Measurements from ENCODE around the gene CHRNG.

GRCh38 chr2:232588031-232588430 lies 48.5 kb downstream of the CHRNG start:
- TF ChIP-seq CTCF (IDR thresholded peaks at IDR 0.05) (no peak), KDM1A (IDR thresholded peaks at IDR 0.05; ENCODE audit: low read depth) (no peak), MAX (IDR thresholded peaks at IDR 0.05) (no peak), BCL3 (IDR thresholded peaks at IDR 0.05) (no peak), ZFP36 (IDR thresholded peaks at IDR 0.05; ENCODE audit: borderline replicate concordance, partially characterized antibody) (no peak), CEBPB (IDR thresholded peaks at IDR 0.05) (no peak), TP53 (CRISPR knock-in tag; IDR thresholded peaks at IDR 0.05) (no peak), RAD21 (conservative IDR thresholded peaks at IDR 0.05 in 1 of 2, IDR thresholded peaks at IDR 0.05 in 1 of 2) (no peak), EP300 (IDR thresholded peaks at IDR 0.05) (no peak), POLR2A (IDR thresholded peaks at IDR 0.05; ENCODE audit: low read length) (no peak), HMGXB4 (CRISPR knock-in tag; IDR thresholded peaks at IDR 0.05; ENCODE audit: borderline replicate concordance) (no peak), ZC3H11A (IDR thresholded peaks at IDR 0.05) (no peak), CBX2 (IDR thresholded peaks at IDR 0.05; ENCODE audit: borderline replicate concordance, low read depth) (no peak)

All from A549 (cell line).